Heart left ventricle (tissue), 13 donors: Measurements from ENCODE around the gene FUCA1.

Source experiments
- CTCF ChIP-seq, 12 donors: fragments of 200-600 bp; sonication (generic) in 4 of 12; IDR thresholded peaks; one replicate each; pipeline versions ENCODE4 v1.5.0 to v1.8.0; 2018 to 2022; ENCODE audit warnings: antibody characterized with exemption in 12 of 12, mild to moderate bottlenecking in 5 of 12
- POLR2A ChIP-seq, 2 donors: fragments of 450-650 bp; IDR thresholded peaks; one replicate each; pipeline ENCODE4 v1.6.1; 2017; ENCODE audit warnings: antibody characterized with exemption in 2 of 2, mild to moderate bottlenecking in 2 of 2, moderate library complexity in 2 of 2
- donor health status: ischemic (EF 13 %, LVEDD 7.1; RV severe dilation, severe dysfunction).
- donor health status: DM: no; HTN: yes; CAD: no.
- donor health status: DM: no; HTN: no; CAD: no.
- donor health status: ischemic (EF 25% LVEDD 6.9; RV normal size, moderate dysfunction).
- donor health status: ischemic (EF 25% LVEDD 5.7; RV mildly dilated, moderate dysfunction).
- donor health status: ischemic (EF 35%, LVEDD 5.7; RV mildly dilated, moderate dysfunction).
- donor health status: nonischemic (EF 11% LVEDD 7.7; RV severe dilation, severe dysfunction).
- donor health status: DM: yes; HTN: yes; CAD: no.
- donor health status: PGD.
- donor health status: ischemic (EF 29% LVEDD 5.4; RV normal size, mild dysfunction).
- donor health status: nonischemic (EF 23%, LVEDD 6.1; RV moderate dilation, normal function).

GRCh38 chr1:23800400-23801337, 67.4 kb downstream of the FUCA1 start, which contains the start of gene GALE:
- no peak for TF ChIP-seq CTCF (IDR thresholded peaks at IDR 0.05)
- TF ChIP-seq POLR2A (IDR thresholded peaks at IDR 0.05): peak in 1 of 2 donors; percentile 80
